ENCODE results near the gene VPS37C. TPM values are rescaled to one million over a fixed set of nuclear protein-coding genes. Genes with fewer than 3 reads are reported as not detected.
A peak's percentile ranks its signal among the peaks of the same experiment; 100 is the strongest.

The VPS37C gene
- total and polyA plus RNA-seq, 2 of the 13 experiments (the other 11 are each of a cell fraction or from before 2014, with no cell fraction given): 7.5 to 8.8 TPM

GRCh38 chr11:61161190-61162091 is at the start of gene VPS37C (continued):
- TF ChIP-seq ATF2 (CRISPR knock-in tag; IDR thresholded peaks at IDR 0.05) (no peak), ATF7-NPFF (CRISPR knock-in tag; IDR thresholded peaks at IDR 0.05; ENCODE audit: low read depth) (peak; percentile 81; the same call in 1 of the 2 replicates), CTCF (CRISPR knock-in tag; IDR thresholded peaks at IDR 0.05) (peak; percentile 2; the same call in 1 of the 2 replicates), USF2 (IDR thresholded peaks at IDR 0.05; ENCODE audit: low read depth, low read length) (peak; percentile 72; the same call in 1 of the 2 replicates), USF2 (CRISPR knock-in tag; IDR thresholded peaks at IDR 0.05; ENCODE audit: borderline replicate concordance) (peak; percentile 73; the same call in 1 of the 2 replicates), SMAD3 (CRISPR knock-in tag; IDR thresholded peaks at IDR 0.05) (peak; percentile 18; the same call in 1 of the 2 replicates), HDAC1 (CRISPR knock-in tag; IDR thresholded peaks at IDR 0.05) (peak; percentile 9; the same call in 1 of the 2 replicates), SYNCRIP (IDR thresholded peaks at IDR 0.05; ENCODE audit: insufficient read depth, low read depth, low read length) (no peak), KLF6 (CRISPR knock-in tag; IDR thresholded peaks at IDR 0.05) (peak; percentile 68; the same call in 1 of the 2 replicates), ZNF558 (CRISPR knock-in tag; IDR thresholded peaks at IDR 0.05; ENCODE audit: borderline replicate concordance) (peak; percentile 6; the same call in 1 of the 2 replicates), ARID4A (CRISPR knock-in tag; IDR thresholded peaks at IDR 0.05; ENCODE audit: borderline replicate concordance) (peak; percentile 85), POGK (CRISPR knock-in tag; conservative IDR thresholded peaks at IDR 0.05) (peak; percentile 86), DMAP1 (CRISPR knock-in tag; IDR thresholded peaks at IDR 0.05) (peak; percentile 73; the same call in 1 of the 2 replicates), ZNF768 (CRISPR knock-in tag; IDR thresholded peaks at IDR 0.05) (0 out of 2 replicates have a peak, but pooled peaks have one; percentile 34)

All from HepG2 (cell line).